Measurements from ENCODE around the gene TMEM150C. TPM values are rescaled to one million over a fixed set of nuclear protein-coding genes. Genes with fewer than 3 reads are reported as not detected.

Gene TMEM150C
- total and polyA plus RNA-seq, 2 of the 8 experiments (the other 6 are each of a cell fraction or from before 2014, with no cell fraction given): 1.5 to 1.7 TPM

- TF ChIP-seq CHD7 (IDR thresholded peaks at IDR 0.05; ENCODE audit: insufficient replicate concordance, low read length): no peak
- TF ChIP-seq ATF2 (IDR thresholded peaks at IDR 0.05; ENCODE audit: low read length): no peak
- no peak for TF ChIP-seq MAX (IDR thresholded peaks at IDR 0.05)
- TF ChIP-seq POLR2AphosphoS5 (IDR thresholded peaks at IDR 0.05; ENCODE audit: low read depth, low read length): no peak
- TF ChIP-seq RXRA (IDR thresholded peaks at IDR 0.05; ENCODE audit: insufficient read depth, low read depth, low read length): no peak
- TF ChIP-seq SP4 (IDR thresholded peaks at IDR 0.05; ENCODE audit: low read length): no peak
- TF ChIP-seq BRCA1 (IDR thresholded peaks at IDR 0.05; ENCODE audit: low read depth, low read length): no peak
- no peak for TF ChIP-seq EZH2 (IDR thresholded peaks at IDR 0.05; ENCODE audit: low read depth, low read length, severe bottlenecking)
Observed at GRCh38 chr4:82493721-82494425, 67.9 kb downstream of the TMEM150C start (continued).

Data from H1 (cell line).